ENCODE results near the gene JAM3.

Gene JAM3

GRCh38 chr11:134120143-134120850 is 51.4 kb downstream of the JAM3 start:
- Histone ChIP-seq H3K4me3 (peak overlapping the region; percentile 57), H3K9me3 (ENCODE audit: low read depth, low read length) (no peaks in the 10 kb centered on the region), H3K36me3 (ENCODE audit: insufficient read depth, low read length) (no peaks in the 10 kb centered on the region), H3K9ac (ENCODE audit: insufficient read length) (no peak overlapping the region), H3K27ac (peak overlapping the region; percentile 81; the same call in 1 of the 2 replicates)
- DNase-seq (ENCODE audit: low read depth, low spot score), result no peak
- TF ChIP-seq EZH2 (IDR thresholded peaks at IDR 0.05) (no peak), FOXP2 (optimal IDR thresholded peaks at IDR 0.05; ENCODE audit: control extremely low read depth, extremely low read length, insufficient read depth) (no peak), POLR2AphosphoS5 (IDR thresholded peaks at IDR 0.05; ENCODE audit: borderline replicate concordance, low read depth, low read length) (no peak)

- no peaks in the 10 kb centered on the region for H3K36me3 ChIP-seq (ENCODE audit: insufficient read depth, low read length)
- TF ChIP-seq FOXP2 (optimal IDR thresholded peaks at IDR 0.05; ENCODE audit: control extremely low read depth, extremely low read length, insufficient read depth) (no peak), POLR2AphosphoS5 (IDR thresholded peaks at IDR 0.05; ENCODE audit: borderline replicate concordance, low read depth, low read length) (no peak), EZH2 (IDR thresholded peaks at IDR 0.05) (no peak)
- no peaks in the 10 kb centered on the region for H3K9me3 ChIP-seq (ENCODE audit: low read depth, low read length)
- peak overlapping the region; percentile 57 for H3K4me3 ChIP-seq
- H3K9ac ChIP-seq (ENCODE audit: insufficient read length), result peak overlapping the region; percentile 41
- no peak for DNase-seq (ENCODE audit: low read depth, low spot score)
- peak overlapping the region; percentile 81 for H3K27ac ChIP-seq
Observed at GRCh38 chr11:134120921-134121526, 52.2 kb downstream of the JAM3 start.

DNA sequence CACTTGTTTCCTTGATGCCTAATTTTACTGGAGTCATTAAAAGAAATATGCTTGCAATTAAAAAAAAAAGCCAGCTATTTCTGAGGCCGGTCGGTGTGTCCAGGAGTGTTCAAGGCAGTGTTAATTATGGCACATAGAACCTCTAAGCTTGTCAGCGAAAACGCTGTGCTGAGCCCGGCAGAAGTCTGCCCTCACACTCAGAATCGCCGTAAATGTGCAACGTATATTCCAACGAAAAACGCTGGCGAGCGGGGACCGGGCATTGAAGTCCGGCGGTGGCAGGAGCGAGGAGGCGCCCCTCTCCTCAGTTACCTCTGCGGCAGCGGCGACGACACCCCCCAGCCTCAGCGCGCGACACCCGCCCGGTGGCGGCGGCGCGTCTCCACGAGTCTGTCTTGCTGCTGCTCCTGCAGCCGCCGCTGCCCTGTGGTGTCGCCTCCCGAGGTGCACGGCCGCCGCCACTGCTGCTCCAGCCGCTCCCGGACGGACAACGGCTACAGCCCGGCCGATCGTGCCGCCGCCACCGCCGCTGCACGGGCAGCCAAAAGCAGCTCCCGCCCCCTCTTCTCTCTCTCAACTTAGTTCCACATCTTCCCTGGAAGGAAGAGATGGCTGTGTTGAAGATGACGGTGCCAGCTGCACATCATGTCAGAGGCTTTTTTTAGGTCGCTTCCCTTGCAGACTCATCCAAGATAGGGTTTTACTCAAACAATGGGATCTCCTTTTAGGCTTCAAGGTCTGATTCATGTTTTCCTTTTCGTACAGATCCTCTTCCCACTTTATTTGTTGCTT is 56.0 kb downstream of the JAM3 start:
- no peak for DNase-seq (ENCODE audit: low read depth, low spot score)
- no peaks in the 10 kb centered on the region for H3K9me3 ChIP-seq (ENCODE audit: low read depth, low read length)
- TF ChIP-seq FOXP2 (optimal IDR thresholded peaks at IDR 0.05; ENCODE audit: control extremely low read depth, extremely low read length, insufficient read depth) (no peak), POLR2AphosphoS5 (IDR thresholded peaks at IDR 0.05; ENCODE audit: borderline replicate concordance, low read depth, low read length) (no peak), EZH2 (IDR thresholded peaks at IDR 0.05) (no peak)
- no peak overlapping the region for H3K9ac ChIP-seq (ENCODE audit: insufficient read length)
- H3K27ac ChIP-seq, result no peak overlapping the region
- no peak overlapping the region for H3K4me3 ChIP-seq
- H3K36me3 ChIP-seq (ENCODE audit: insufficient read depth, low read length), result no peaks in the 10 kb centered on the region

DNA sequence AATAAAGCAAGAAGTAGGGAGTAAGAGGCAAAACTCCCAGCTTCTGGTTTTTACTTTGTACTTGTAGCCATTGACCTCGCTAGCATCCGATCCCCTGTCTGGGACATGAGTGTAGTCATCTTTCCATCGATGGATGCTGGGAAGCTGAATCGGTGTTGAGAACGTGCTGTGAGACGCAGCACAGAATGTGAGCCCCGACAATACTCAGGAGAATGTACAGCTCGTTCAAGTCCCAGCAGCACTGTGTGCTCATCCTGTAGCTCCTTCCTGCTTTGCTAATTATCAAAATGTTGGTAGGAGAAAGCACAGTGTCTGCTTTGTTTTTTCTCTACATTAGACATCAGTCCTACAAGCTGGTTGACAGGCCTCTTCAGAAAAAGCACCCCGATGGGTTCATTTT is 56.6 kb downstream of the JAM3 start:
- no peak overlapping the region for H3K9ac ChIP-seq (ENCODE audit: insufficient read length)
- no peak for DNase-seq (ENCODE audit: low read depth, low spot score)
- H3K27ac ChIP-seq, result no peak overlapping the region

DNA sequence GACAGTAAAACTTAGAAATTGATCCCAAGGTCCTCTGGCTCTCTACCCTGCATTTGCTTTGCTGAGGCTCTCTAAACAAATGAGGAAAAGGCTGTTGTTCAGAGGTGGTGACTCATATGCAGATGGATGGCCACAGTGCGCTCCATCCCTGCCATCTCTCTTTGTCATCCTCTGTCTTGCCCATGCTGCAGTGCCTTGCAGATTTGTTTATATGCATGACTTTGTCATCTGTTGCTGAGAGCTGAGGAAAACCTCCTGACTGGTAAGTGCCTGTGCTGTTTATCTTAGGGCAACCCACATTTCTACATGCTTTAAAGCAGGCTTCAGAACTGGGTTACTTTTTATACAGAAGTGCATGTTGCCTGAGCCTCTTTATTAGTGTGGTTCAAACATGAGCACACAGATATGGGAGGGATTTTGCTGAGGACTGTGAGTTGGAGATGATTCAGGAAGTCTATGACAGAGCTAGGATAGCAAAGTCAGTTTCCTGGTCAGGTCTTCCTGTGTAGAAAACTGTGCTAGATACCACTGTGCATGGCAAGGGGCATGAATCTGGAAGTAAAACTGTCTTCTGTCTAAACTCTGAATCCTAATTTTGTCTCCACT is 57.4 kb downstream of the JAM3 start:
- H3K27ac ChIP-seq, result no peak overlapping the region
- DNase-seq (ENCODE audit: low read depth, low spot score), result no peak
- H3K9ac ChIP-seq (ENCODE audit: insufficient read length), result no peak overlapping the region
- H3K9me3 ChIP-seq (ENCODE audit: low read depth, low read length), result no peaks in the 10 kb centered on the region
- H3K36me3 ChIP-seq (ENCODE audit: insufficient read depth, low read length), result no peaks in the 10 kb centered on the region; the same call in 1 of the 2 replicates
- no peak overlapping the region for H3K4me3 ChIP-seq
- TF ChIP-seq EZH2 (IDR thresholded peaks at IDR 0.05) (no peak), POLR2AphosphoS5 (IDR thresholded peaks at IDR 0.05; ENCODE audit: borderline replicate concordance, low read depth, low read length) (no peak), FOXP2 (optimal IDR thresholded peaks at IDR 0.05; ENCODE audit: control extremely low read depth, extremely low read length, insufficient read depth) (no peak)

More for the DNA sequence above, 56.6 kb downstream of the JAM3 start:
- TF ChIP-seq EZH2 (IDR thresholded peaks at IDR 0.05) (no peak), FOXP2 (optimal IDR thresholded peaks at IDR 0.05; ENCODE audit: control extremely low read depth, extremely low read length, insufficient read depth) (no peak), POLR2AphosphoS5 (IDR thresholded peaks at IDR 0.05; ENCODE audit: borderline replicate concordance, low read depth, low read length) (no peak)
- Histone ChIP-seq H3K9me3 (ENCODE audit: low read depth, low read length) (no peaks in the 10 kb centered on the region), H3K4me3 (no peak overlapping the region), H3K36me3 (ENCODE audit: insufficient read depth, low read length) (no peaks in the 10 kb centered on the region)

DNA sequence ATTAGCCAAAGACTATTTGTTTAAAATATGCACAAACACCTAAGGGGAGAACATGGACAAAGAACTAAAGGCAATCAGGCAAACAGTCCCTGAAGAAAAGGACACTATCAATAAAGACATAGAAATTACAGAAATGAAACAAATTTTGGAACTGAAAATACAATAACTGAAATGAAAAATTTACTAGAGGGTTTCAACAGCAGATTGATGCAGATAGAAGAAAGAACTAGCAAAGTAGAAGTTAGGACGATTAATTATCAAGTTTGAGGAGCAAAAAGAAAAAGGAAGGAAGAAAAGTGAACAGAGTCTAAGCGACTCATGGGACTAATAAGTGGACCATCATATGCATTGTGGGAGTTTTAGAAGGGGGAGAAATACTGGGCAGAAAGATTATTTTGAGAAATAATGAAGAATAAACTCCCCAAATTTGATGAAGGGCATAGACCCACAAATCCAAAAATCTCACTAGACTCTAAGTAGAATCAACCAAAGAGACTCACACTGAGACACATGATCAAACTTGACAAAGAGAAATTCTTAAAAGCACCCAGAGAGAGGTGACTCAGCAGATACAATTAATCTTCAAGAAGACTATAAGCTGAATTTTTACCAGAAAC is 62.9 kb downstream of the JAM3 start:
- H3K27ac ChIP-seq, result no peak overlapping the region
- DNase-seq (ENCODE audit: low read depth, low spot score), result no peak
- H3K9ac ChIP-seq (ENCODE audit: insufficient read length), result no peak overlapping the region
- H3K4me3 ChIP-seq, result no peak overlapping the region
- H3K36me3 ChIP-seq (ENCODE audit: insufficient read depth, low read length), result no peaks in the 10 kb centered on the region; the same call in 1 of the 2 replicates
- TF ChIP-seq FOXP2 (optimal IDR thresholded peaks at IDR 0.05; ENCODE audit: control extremely low read depth, extremely low read length, insufficient read depth) (no peak), EZH2 (IDR thresholded peaks at IDR 0.05) (no peak), POLR2AphosphoS5 (IDR thresholded peaks at IDR 0.05; ENCODE audit: borderline replicate concordance, low read depth, low read length) (no peak)
- H3K9me3 ChIP-seq (ENCODE audit: low read depth, low read length), result no peaks in the 10 kb centered on the region

GRCh38 chr11:134132808-134133207 is 63.9 kb downstream of the JAM3 start:
- no peak overlapping the region for H3K27ac ChIP-seq
- no peaks in the 10 kb centered on the region; the same call in 1 of the 2 replicates for H3K36me3 ChIP-seq (ENCODE audit: insufficient read depth, low read length)
- H3K9me3 ChIP-seq (ENCODE audit: low read depth, low read length), result no peaks in the 10 kb centered on the region
- H3K9ac ChIP-seq (ENCODE audit: insufficient read length), result no peak overlapping the region
- DNase-seq (ENCODE audit: low read depth, low spot score), result no peak
- H3K4me3 ChIP-seq, result no peak overlapping the region
- no peak for TF ChIP-seq POLR2AphosphoS5 (IDR thresholded peaks at IDR 0.05; ENCODE audit: borderline replicate concordance, low read depth, low read length)
- no peak for TF ChIP-seq FOXP2 (optimal IDR thresholded peaks at IDR 0.05; ENCODE audit: control extremely low read depth, extremely low read length, insufficient read depth)
- TF ChIP-seq EZH2 (IDR thresholded peaks at IDR 0.05), result no peak

Measured in SK-N-MC (cell line).